Measurements from ENCODE around the gene MSI2. TPM values are rescaled to one million over a fixed set of nuclear protein-coding genes. Genes with fewer than 3 reads are reported as not detected.

Gene MSI2
- total RNA-seq, 1 experiment from 2014 or later = 29.4 TPM

DNA sequence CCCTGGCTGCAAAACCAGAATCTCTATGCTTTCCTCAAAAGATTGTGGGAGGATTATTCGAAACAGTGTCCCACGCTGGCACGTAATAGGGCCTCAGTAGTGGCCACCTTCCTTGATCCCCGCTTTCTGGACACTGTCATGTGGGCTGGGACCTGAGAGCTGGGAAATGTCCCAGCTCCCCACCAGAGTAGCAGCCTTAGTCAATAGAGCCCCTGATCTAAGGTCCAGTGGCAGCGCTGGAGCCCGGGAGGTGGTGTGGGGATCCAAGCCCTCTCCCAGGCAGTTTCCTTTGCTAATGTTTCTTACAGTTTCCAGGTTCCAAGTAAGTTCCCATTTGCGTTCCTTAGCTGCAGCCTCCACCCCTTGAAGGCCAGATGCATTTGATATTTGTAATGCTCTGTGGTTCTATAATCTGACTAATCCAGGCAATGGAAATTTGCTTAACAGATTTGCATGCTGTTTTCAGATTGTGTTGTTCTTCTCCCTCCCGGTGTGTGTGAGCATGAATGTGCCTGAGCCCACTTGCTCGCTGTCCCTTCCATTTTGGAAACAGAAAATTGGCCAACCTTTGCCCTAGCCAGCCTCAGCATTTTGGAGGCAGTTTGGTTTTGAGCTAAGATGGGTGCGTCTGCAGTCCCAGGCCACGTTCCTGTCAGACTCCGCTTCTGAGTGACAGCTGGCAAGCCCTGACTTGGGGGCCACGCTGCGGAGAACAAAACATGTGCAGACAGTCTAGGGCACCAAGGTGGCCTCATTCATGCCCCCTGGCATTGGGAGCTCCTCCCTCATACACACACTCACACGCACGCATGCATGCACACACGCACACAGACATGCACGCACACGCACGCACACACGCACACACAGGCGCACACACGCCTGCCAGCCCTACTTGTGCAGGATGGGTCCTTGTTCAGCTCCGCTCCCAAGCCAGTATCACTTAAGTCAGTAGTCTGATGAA, 419.4 kb downstream of the MSI2 start:
- no peak for DNase-seq (ENCODE audit: low read depth)

- no peak for DNase-seq (ENCODE audit: low read depth)
Measured at GRCh38 chr17:57676543-57676942, 420.2 kb downstream of the MSI2 start.

GRCh38 chr17:57677301-57677700, 421.0 kb downstream of the MSI2 start:
- DNase-seq (ENCODE audit: low read depth) = no peak

DNA sequence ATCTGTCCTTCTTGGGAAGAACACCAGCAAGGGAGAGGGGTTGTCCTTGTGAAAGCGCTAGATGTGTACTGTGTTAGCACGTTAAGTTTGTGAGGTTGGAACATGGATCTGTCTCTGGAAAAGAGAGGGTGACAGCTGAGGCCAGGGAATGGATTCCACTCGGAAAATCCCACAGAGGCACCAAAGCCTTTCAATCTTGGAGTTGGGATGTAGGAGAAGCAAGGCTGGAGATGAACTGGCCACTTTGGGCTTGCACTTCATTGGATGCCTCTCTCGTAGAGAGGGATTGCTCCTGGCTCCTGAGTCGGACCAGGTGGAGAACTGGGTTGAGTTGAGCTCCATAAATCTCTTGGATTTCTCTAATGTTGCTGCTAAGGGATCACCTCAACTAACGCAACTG, 421.5 kb downstream of the MSI2 start:
- DNase-seq (ENCODE audit: low read depth) = no peak

DNA sequence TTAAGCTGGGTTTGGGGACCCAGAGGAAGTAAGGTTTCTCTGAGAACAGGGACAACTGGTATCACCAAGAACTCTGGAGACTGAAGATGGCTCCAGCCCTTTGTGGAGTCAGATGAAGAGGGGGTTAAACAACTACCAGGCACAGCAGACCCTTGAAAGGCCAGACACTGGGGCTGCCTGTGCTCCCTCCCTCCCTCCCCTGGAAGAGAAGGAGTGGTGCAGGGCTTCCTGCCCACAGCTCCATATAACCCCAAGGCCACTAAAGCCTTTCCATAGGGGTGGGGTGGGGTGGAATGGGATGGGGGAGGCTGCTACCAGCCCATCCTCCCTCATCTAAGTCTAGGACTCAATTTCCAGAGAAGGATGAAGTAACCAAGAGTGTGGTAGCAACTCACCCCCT, 422.1 kb downstream of the MSI2 start:
- DNase-seq (ENCODE audit: low read depth) = no peak

DNA sequence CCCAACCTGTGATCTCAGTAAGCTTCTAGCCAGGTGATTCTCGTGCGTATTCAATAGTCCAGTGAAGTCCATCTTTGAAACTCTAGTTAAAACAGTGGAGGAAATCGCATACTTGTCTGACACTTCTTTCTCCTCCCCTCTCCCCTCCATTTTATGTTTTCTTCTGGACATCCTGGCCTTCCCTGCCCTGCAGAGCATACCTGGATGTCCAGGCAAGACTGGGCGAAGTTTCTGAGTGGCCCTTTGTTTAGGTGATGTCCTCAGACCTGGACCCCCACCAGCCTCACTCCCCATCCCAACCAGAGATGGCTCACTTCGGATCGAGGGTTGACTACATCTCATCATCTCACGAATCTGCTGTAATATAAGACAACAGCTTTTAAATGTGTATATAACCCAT, 423.0 kb downstream of the MSI2 start:
- DNase-seq (ENCODE audit: low read depth) = no peak

- DNase-seq (ENCODE audit: low read depth) = no peak
Measured at GRCh38 chr17:57679906-57680695, 423.8 kb downstream of the MSI2 start.

GRCh38 chr17:57682701-57683100, 426.4 kb downstream of the MSI2 start:
- DNase-seq (ENCODE audit: low read depth) = no peak

DNA sequence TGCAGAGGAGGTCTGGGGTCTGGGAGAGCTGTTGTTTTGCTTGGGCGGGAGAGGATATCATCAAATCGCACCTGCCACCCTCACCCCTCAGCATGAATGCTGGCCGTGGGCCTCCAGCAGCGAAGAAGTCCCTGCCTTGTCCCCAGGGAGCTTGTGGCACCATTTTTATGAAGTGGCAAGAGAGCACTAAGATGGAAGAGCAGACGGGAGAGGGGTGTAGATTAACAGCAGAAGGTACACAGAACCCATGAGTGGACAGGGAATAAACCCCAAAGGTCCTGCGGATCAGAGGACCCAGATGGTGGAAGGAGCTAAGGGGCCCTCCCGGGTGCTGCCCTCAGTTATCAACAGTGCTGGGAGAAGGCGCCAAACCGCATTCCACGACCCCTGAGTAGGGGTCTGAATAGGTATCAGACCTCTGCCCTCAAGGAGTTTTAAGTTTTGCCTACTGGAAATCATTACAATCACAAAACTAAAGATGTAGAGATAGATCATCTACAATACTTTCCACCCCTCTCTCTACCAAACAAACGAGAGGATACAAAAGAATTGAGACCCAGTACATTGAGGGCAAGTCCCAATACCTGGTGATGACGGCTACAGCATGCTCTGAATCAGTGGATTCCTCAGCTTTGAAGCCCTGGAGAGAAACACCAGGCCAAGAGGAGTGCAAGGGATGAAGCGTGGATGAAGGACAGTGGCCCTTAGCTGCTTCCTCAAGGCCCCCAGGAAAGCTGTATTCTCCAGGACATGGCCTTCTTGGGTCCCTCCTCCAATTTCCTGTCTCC, 428.6 kb downstream of the MSI2 start:
- no peak for DNase-seq (ENCODE audit: low read depth)

- DNase-seq (ENCODE audit: low read depth) = no peak
Measured at GRCh38 chr17:57685499-57686132, 429.3 kb downstream of the MSI2 start.

- no peak for DNase-seq (ENCODE audit: low read depth)
Measured at GRCh38 chr17:57687642-57688041, 431.3 kb downstream of the MSI2 start.

DNA sequence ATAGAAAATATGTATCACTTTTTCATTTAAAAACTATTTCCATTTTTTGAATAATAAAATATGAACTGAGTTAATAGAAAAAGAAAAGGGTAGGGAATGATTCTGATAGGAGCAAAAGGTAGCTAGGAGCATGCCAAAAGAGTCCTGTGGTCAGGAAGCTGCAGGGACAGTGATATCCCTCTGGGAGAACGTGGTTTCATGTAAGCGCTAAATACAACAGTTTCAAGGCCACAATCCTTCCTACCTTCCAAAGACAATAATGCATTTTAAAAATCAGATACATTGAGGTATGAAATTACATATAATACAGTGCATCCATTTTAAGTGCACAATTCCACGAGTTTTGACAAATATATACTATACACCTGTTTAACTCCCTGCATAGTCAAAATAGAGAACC, 432.9 kb downstream of the MSI2 start:
- no peak for DNase-seq (ENCODE audit: low read depth)

GRCh38 chr17:57691939-57692338, 435.6 kb downstream of the MSI2 start:
- no peak for DNase-seq (ENCODE audit: low read depth)

- no peak for DNase-seq (ENCODE audit: low read depth)
Measured at GRCh38 chr17:57692770-57693169, 436.4 kb downstream of the MSI2 start.

GRCh38 chr17:57694051-57694450, 437.7 kb downstream of the MSI2 start:
- DNase-seq (ENCODE audit: low read depth) = no peak

GRCh38 chr17:57696050-57696449, 439.7 kb downstream of the MSI2 start:
- peak; percentile 10 for DNase-seq (ENCODE audit: low read depth)

DNA sequence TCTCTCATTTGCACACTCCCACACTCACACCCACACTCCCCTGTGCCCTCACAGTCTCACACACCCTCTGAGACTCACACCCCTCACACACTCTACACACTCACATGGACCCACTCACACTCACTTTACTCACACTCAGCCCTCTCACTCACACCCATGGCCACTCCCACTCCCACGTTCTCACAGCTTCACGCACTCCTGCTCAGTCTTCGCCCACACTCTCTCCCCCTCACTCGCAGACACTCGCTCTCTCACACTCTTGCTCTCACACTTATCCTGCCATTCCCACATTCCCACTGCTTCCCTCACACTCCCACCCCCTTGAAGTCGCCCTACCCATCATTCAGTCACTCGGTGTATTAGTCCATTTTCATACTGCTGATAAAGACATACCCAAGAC, 440.9 kb downstream of the MSI2 start:
- no peak for DNase-seq (ENCODE audit: low read depth)

GRCh38 chr17:57697891-57698711, 441.8 kb downstream of the MSI2 start:
- no peak for DNase-seq (ENCODE audit: low read depth)

DNA sequence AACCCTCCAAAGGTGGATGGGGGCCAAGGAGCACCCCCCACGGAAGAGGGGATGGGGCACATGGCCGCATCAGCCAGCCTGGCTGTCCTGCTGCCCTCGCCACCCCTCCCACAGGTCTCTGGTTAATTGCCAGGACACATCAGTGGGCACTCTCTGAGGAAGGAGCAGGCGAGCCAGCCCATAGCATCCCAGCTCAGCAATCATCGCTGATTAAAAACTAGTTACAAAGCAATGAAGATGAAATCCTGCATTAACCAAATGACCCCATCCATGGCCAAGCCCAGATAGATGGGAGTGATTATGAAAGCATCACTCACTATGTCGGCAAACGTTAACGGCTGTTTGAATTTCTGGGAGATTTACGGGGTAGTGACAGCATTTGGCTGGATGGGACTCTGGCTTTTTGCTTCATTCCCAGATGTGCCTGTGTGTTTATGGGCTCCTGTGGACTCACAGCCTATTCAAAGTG, 443.5 kb downstream of the MSI2 start:
- DNase-seq (ENCODE audit: low read depth) = no peak

- DNase-seq (ENCODE audit: low read depth) = no peak
Measured at GRCh38 chr17:57701124-57701523, 444.8 kb downstream of the MSI2 start.

GRCh38 chr17:57703273-57703672, 446.9 kb downstream of the MSI2 start:
- no peak for DNase-seq (ENCODE audit: low read depth)

Measured in RPMI7951 (cell line).